ENCODE results near the gene PIK3C2B.

The PIK3C2B gene

DNA sequence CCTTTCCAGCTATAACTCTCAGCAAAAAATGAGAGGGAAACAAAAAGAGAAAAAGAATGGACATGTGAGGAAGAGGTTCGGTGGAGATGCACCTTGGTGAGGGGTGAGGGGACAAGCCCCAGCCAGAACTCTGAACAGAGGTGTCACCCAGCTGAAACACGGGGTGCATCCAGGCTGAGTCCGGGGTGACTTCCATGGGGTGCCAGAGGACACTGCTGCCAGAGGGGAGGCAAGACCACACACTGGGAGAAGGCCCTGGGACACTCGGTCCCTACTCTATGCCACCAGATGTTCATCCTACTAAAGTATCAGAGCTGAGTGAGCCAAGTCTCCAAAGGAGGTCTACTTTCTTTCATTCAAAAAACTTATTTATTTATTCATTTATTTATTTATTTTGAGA lies 46.9 kb downstream of the PIK3C2B start:
- Mint-ChIP-seq H3K27ac (peak overlapping the region; percentile 94), H3K9me3 (no peaks in the 10 kb centered on the region), H3K36me3 (ENCODE audit: low read depth) (peaks cover 57% of the 10 kb centered on the region), H3K4me3 (peak overlapping the region; percentile 73), H3K27me3 (ENCODE audit: low read depth, poor library complexity) (no peaks in the 10 kb centered on the region), H3K4me1 (peaks cover 49% of the 10 kb centered on the region)
- TF ChIP-seq, protein P1, sequence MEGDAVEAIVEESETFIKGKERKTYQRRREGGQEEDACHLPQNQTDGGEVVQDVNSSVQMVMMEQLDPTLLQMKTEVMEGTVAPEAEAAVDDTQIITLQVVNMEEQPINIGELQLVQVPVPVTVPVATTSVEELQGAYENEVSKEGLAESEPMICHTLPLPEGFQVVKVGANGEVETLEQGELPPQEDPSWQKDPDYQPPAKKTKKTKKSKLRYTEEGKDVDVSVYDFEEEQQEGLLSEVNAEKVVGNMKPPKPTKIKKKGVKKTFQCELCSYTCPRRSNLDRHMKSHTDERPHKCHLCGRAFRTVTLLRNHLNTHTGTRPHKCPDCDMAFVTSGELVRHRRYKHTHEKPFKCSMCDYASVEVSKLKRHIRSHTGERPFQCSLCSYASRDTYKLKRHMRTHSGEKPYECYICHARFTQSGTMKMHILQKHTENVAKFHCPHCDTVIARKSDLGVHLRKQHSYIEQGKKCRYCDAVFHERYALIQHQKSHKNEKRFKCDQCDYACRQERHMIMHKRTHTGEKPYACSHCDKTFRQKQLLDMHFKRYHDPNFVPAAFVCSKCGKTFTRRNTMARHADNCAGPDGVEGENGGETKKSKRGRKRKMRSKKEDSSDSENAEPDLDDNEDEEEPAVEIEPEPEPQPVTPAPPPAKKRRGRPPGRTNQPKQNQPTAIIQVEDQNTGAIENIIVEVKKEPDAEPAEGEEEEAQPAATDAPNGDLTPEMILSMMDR (IDR thresholded peaks at IDR 0.05) = no peak
- no peak for DNase-seq

DNA sequence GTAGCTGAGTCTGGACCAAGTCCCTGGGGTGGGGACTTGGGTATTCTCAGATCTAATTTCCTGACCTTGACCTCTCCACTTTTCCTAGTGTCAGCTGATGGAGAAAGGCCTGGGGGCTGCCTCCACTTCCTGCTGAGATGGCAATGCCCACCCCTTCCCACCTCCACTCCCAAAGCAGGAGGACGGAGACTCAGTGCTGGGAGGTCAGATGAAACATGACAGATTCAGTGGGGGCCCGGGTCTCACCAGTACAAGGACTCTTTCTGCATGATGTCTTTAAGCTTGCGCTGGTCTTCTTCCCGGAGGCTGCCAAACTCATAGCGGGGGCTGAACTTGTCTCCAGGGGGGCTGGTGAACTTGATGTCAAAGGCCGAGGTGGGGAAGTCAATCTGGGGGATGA lies 47.4 kb downstream of the PIK3C2B start:
- H3K27ac Mint-ChIP-seq = peak overlapping the region; percentile 94
- H3K36me3 Mint-ChIP-seq (ENCODE audit: low read depth) = peaks cover 62% of the 10 kb centered on the region
- H3K4me1 Mint-ChIP-seq = peaks cover 49% of the 10 kb centered on the region
- peak overlapping the region; percentile 73 for H3K4me3 Mint-ChIP-seq
- H3K9me3 Mint-ChIP-seq = no peaks in the 10 kb centered on the region
- TF ChIP-seq, protein P1 (IDR thresholded peaks at IDR 0.05) = no peak
- H3K27me3 Mint-ChIP-seq (ENCODE audit: low read depth, poor library complexity) = no peaks in the 10 kb centered on the region
- DNase-seq = no peak

DNA sequence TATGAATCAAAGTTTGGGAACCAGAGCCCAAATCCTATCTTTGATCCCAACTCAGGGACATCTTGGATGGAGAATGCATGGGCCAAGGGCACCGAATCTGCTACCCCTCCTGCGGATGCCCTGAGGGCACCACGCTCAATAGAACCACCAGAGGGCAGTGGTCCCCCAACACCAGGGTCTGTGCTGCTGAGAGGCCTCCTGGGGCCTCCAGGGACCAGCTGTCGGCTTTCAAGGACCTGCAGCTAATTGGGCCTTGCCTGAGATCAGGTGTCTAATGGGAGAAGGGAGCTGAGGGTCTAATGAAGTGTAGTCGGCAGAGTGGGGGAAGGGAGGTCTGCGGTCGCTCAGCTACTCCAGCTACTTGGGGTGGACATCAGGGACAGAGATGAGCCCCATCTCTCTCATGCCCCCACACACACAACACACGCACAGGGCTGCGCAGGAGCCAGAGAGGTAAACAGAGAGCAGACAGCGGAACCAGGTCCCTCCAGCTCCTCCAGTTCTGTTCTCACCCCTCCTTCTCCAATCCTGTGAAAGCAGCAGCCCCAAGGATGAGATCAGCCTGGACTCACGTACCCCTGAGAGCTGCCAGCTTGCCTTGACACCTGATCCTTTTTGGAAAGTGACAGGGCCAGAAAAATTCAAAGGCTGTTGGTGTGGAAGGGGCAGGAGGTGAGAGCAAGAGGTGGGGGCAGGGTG lies 48.0 kb downstream of the PIK3C2B start:
- H3K4me3 Mint-ChIP-seq = peak overlapping the region; percentile 73
- no peaks in the 10 kb centered on the region for H3K27me3 Mint-ChIP-seq (ENCODE audit: low read depth, poor library complexity)
- peaks cover 63% of the 10 kb centered on the region for H3K36me3 Mint-ChIP-seq (ENCODE audit: low read depth)
- peaks cover 45% of the 10 kb centered on the region for H3K4me1 Mint-ChIP-seq
- no peaks in the 10 kb centered on the region for H3K9me3 Mint-ChIP-seq
- peak; percentile 78 for DNase-seq
- H3K27ac Mint-ChIP-seq = peak overlapping the region; percentile 85
- TF ChIP-seq, protein P1 (IDR thresholded peaks at IDR 0.05) = peak; percentile 75

DNA sequence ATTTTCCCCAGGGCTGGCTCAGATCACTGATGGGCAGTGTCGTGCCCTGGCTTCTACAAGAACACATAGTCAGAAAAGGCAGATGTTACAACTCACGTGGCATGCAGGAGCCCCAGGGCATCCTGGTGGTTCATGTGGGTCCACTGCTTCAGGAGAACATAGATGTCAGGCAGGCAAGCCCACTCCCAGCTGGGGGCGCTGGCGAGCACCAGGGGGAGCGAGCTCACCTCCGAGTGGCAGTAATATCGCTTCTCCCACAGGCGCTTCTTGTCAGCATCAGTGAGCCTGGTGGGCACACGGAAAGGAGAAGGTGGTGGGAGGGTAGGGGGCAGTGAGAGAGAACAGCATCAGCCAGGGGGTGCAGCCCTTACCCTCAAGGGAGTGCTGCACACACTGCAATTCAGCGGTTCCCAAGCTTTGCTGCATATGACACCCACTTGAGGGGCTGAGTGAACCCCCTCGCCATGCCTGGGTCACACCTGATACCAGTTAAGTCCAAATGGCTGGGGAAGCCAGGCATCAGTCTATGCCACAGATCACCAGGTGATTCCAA lies 48.7 kb downstream of the PIK3C2B start:
- Mint-ChIP-seq H3K4me1 (peaks cover 39% of the 10 kb centered on the region), H3K4me3 (no peak overlapping the region), H3K9me3 (no peaks in the 10 kb centered on the region), H3K27ac (no peak overlapping the region), H3K36me3 (ENCODE audit: low read depth) (peaks cover 63% of the 10 kb centered on the region), H3K27me3 (ENCODE audit: low read depth, poor library complexity) (no peaks in the 10 kb centered on the region)
- TF ChIP-seq, protein P1 (IDR thresholded peaks at IDR 0.05) = no peak
- DNase-seq = peak; percentile 64
